Measurements from ENCODE around the gene PRLH. TPM values are rescaled to one million over a fixed set of nuclear protein-coding genes. Genes with fewer than 3 reads are reported as not detected.

Gene PRLH
- total and polyA plus RNA-seq, 2 donors (not counting 1 experiment from before 2014, with no cell fraction given): not detected

- Histone ChIP-seq H3K4me1 (ENCODE audit: control insufficient read depth, extremely low read depth, insufficient read depth, low read length) (peaks cover 4% of the 10 kb centered on the region), H3K36me3 (ENCODE audit: control insufficient read depth, insufficient read depth, low read length) (no peaks in the 10 kb centered on the region), H3K4me3 (replicated peaks in 1 of 4; ENCODE audit: control extremely low read depth in 1 of 4, insufficient read depth in 1 of 4, low read depth in 3 of 4, low read length in 4 of 4) (no peak overlapping the region), H3K27ac (ENCODE audit: insufficient read depth, low read length) (no peak overlapping the region), H3K9me3 (ENCODE audit: control insufficient read depth, insufficient read depth, low read depth, low read length) (no peaks in the 10 kb centered on the region), H3K4me2 (ENCODE audit: extremely low read depth, insufficient read depth, low read length) (no peak overlapping the region), H3K27me3 (ENCODE audit: control insufficient read depth, insufficient read depth, low read length) (peaks cover 6% of the 10 kb centered on the region), H3K79me2 (ENCODE audit: control insufficient read depth, insufficient read depth, low read length) (no peaks in the 10 kb centered on the region), H3K9ac (ENCODE audit: insufficient read depth, low read length) (no peak overlapping the region), H4K20me1 (ENCODE audit: control insufficient read depth, extremely low read depth, insufficient read depth, low read length) (no peaks in the 10 kb centered on the region), H2AFZ (ENCODE audit: low read length) (no peak overlapping the region)
- no peak for TF ChIP-seq CTCF (conservative IDR thresholded peaks at IDR 0.05 in 1 of 2, IDR thresholded peaks at IDR 0.05 in 1 of 2; ENCODE audit: low read depth in 1 of 2, low read length in 2 of 2)
- TF ChIP-seq EZH2 (IDR thresholded peaks at IDR 0.05; ENCODE audit: low read length, missing control alignments): no peak
- no peak for DNase-seq (ENCODE audit: low read depth in 2 of 2)
These were observed 5.2 kb upstream of the PRLH start for GRCh38 chr2:237561221-237561620.

- no peak overlapping the region for H3K4me3 ChIP-seq (replicated peaks in 1 of 4; ENCODE audit: control extremely low read depth in 1 of 4, insufficient read depth in 1 of 4, low read depth in 3 of 4, low read length in 4 of 4)
- no peak overlapping the region for H3K9ac ChIP-seq (ENCODE audit: insufficient read depth, low read length)
- H3K4me1 ChIP-seq (ENCODE audit: control insufficient read depth, extremely low read depth, insufficient read depth, low read length): peaks cover 4% of the 10 kb centered on the region
- no peaks in the 10 kb centered on the region for H4K20me1 ChIP-seq (ENCODE audit: control insufficient read depth, extremely low read depth, insufficient read depth, low read length)
- H3K27ac ChIP-seq (ENCODE audit: insufficient read depth, low read length): no peak overlapping the region
- peaks cover 6% of the 10 kb centered on the region for H3K27me3 ChIP-seq (ENCODE audit: control insufficient read depth, insufficient read depth, low read length)
- no peaks in the 10 kb centered on the region for H3K79me2 ChIP-seq (ENCODE audit: control insufficient read depth, insufficient read depth, low read length)
- peak; percentile 26 to 41 for DNase-seq (ENCODE audit: low read depth in 2 of 2)
- no peak overlapping the region for H2AFZ ChIP-seq (ENCODE audit: low read length)
- no peaks in the 10 kb centered on the region for H3K9me3 ChIP-seq (ENCODE audit: control insufficient read depth, insufficient read depth, low read depth, low read length)
- H3K4me2 ChIP-seq (ENCODE audit: extremely low read depth, insufficient read depth, low read length): no peak overlapping the region
- no peaks in the 10 kb centered on the region for H3K36me3 ChIP-seq (ENCODE audit: control insufficient read depth, insufficient read depth, low read length)
- no peak for TF ChIP-seq CTCF (conservative IDR thresholded peaks at IDR 0.05 in 1 of 2, IDR thresholded peaks at IDR 0.05 in 1 of 2; ENCODE audit: low read depth in 1 of 2, low read length in 2 of 2)
- TF ChIP-seq EZH2 (IDR thresholded peaks at IDR 0.05; ENCODE audit: low read length, missing control alignments): no peak
These were observed 2.6 kb upstream of the PRLH start for GRCh38 chr2:237563816-237564215.

GRCh38 chr2:237564526-237565131 is 1.7 kb upstream of the PRLH start:
- H3K79me2 ChIP-seq (ENCODE audit: control insufficient read depth, insufficient read depth, low read length): no peaks in the 10 kb centered on the region
- no peak overlapping the region for H3K27ac ChIP-seq (ENCODE audit: insufficient read depth, low read length)
- no peaks in the 10 kb centered on the region for H4K20me1 ChIP-seq (ENCODE audit: control insufficient read depth, extremely low read depth, insufficient read depth, low read length)
- no peak for DNase-seq (ENCODE audit: low read depth in 2 of 2)
- no peak for TF ChIP-seq EZH2 (IDR thresholded peaks at IDR 0.05; ENCODE audit: low read length, missing control alignments)
- H3K36me3 ChIP-seq (ENCODE audit: control insufficient read depth, insufficient read depth, low read length): no peaks in the 10 kb centered on the region
- no peaks in the 10 kb centered on the region for H3K9me3 ChIP-seq (ENCODE audit: control insufficient read depth, insufficient read depth, low read depth, low read length)
- H3K4me1 ChIP-seq (ENCODE audit: control insufficient read depth, extremely low read depth, insufficient read depth, low read length): no peaks in the 10 kb centered on the region
- no peak overlapping the region for H3K4me3 ChIP-seq (replicated peaks in 1 of 4; ENCODE audit: control extremely low read depth in 1 of 4, insufficient read depth in 1 of 4, low read depth in 3 of 4, low read length in 4 of 4)
- H3K27me3 ChIP-seq (ENCODE audit: control insufficient read depth, insufficient read depth, low read length): peaks cover 6% of the 10 kb centered on the region
- no peak overlapping the region for H3K4me2 ChIP-seq (ENCODE audit: extremely low read depth, insufficient read depth, low read length)
- no peak overlapping the region for H3K9ac ChIP-seq (ENCODE audit: insufficient read depth, low read length)
- no peak overlapping the region for H2AFZ ChIP-seq (ENCODE audit: low read length)

Measured in fibroblast of lung (primary cell).